ENCODE results near the gene DPY19L2.
"Not testable (repeated sequence)": the region's sequence is repeated elsewhere in the genome, so short reads cannot be mapped to it uniquely, and the experiment has no call there.

The DPY19L2 gene

GRCh38 chr12:63545298-63545916 is 122.9 kb downstream of the DPY19L2 start:
- H3K27ac ChIP-seq (ENCODE audit: low read depth, low read length); H3K4me1 ChIP-seq (ENCODE audit: control insufficient read depth in 5 of 5, insufficient read depth in 5 of 5, low read length in 5 of 5); H3K9ac ChIP-seq (ENCODE audit: low read length in 5 of 5); H3K4me3 ChIP-seq (ENCODE audit: low read depth in 1 of 5, low read length in 5 of 5); H3K9me3 ChIP-seq (ENCODE audit: control insufficient read depth in 5 of 5, low read length in 5 of 5); H3K27me3 ChIP-seq (ENCODE audit: control insufficient read depth in 5 of 5, insufficient read depth in 4 of 5, low read length in 5 of 5); H3K36me3 ChIP-seq (ENCODE audit: control insufficient read depth in 5 of 5, insufficient read depth in 5 of 5, low read length in 5 of 5): not testable (repeated sequence)

- H3K27me3 ChIP-seq (ENCODE audit: control insufficient read depth in 5 of 5, insufficient read depth in 4 of 5, low read length in 5 of 5); H3K4me1 ChIP-seq (ENCODE audit: control insufficient read depth in 5 of 5, insufficient read depth in 5 of 5, low read length in 5 of 5); H3K9ac ChIP-seq (ENCODE audit: low read length in 5 of 5); H3K9me3 ChIP-seq (ENCODE audit: control insufficient read depth in 5 of 5, low read length in 5 of 5); H3K36me3 ChIP-seq (ENCODE audit: control insufficient read depth in 5 of 5, insufficient read depth in 5 of 5, low read length in 5 of 5); H3K27ac ChIP-seq (ENCODE audit: low read depth, low read length); H3K4me3 ChIP-seq (ENCODE audit: low read depth in 1 of 5, low read length in 5 of 5): not testable (repeated sequence)
Measured at GRCh38 chr12:63538656-63539055, 129.6 kb downstream of the DPY19L2 start.

GRCh38 chr12:63537838-63538237 is 130.5 kb downstream of the DPY19L2 start:
- not testable (repeated sequence) for H3K9ac ChIP-seq (ENCODE audit: low read length in 5 of 5); H3K4me1 ChIP-seq (ENCODE audit: control insufficient read depth in 5 of 5, insufficient read depth in 5 of 5, low read length in 5 of 5); H3K4me3 ChIP-seq (ENCODE audit: low read depth in 1 of 5, low read length in 5 of 5); H3K9me3 ChIP-seq (ENCODE audit: control insufficient read depth in 5 of 5, low read length in 5 of 5); H3K27me3 ChIP-seq (ENCODE audit: control insufficient read depth in 5 of 5, insufficient read depth in 4 of 5, low read length in 5 of 5); H3K27ac ChIP-seq (ENCODE audit: low read depth, low read length); H3K36me3 ChIP-seq (ENCODE audit: control insufficient read depth in 5 of 5, insufficient read depth in 5 of 5, low read length in 5 of 5)

- H3K9ac ChIP-seq (ENCODE audit: low read length in 5 of 5); H3K4me1 ChIP-seq (ENCODE audit: control insufficient read depth in 5 of 5, insufficient read depth in 5 of 5, low read length in 5 of 5); H3K9me3 ChIP-seq (ENCODE audit: control insufficient read depth in 5 of 5, low read length in 5 of 5); H3K27me3 ChIP-seq (ENCODE audit: control insufficient read depth in 5 of 5, insufficient read depth in 4 of 5, low read length in 5 of 5); H3K27ac ChIP-seq (ENCODE audit: low read depth, low read length); H3K4me3 ChIP-seq (ENCODE audit: low read depth in 1 of 5, low read length in 5 of 5); H3K36me3 ChIP-seq (ENCODE audit: control insufficient read depth in 5 of 5, insufficient read depth in 5 of 5, low read length in 5 of 5): not testable (repeated sequence)
Measured at GRCh38 chr12:63529641-63530040, 138.7 kb downstream of the DPY19L2 start.

GRCh38 chr12:63525831-63526230 is 142.5 kb downstream of the DPY19L2 start:
- Histone ChIP-seq H3K9ac (ENCODE audit: low read length in 5 of 5) (no peak overlapping the region), H3K36me3 (ENCODE audit: control insufficient read depth in 5 of 5, insufficient read depth in 5 of 5, low read length in 5 of 5) (no peaks in the 10 kb centered on the region), H3K27me3 (ENCODE audit: control insufficient read depth in 5 of 5, insufficient read depth in 4 of 5, low read length in 5 of 5) (no peaks in the 10 kb centered on the region), H3K4me3 (ENCODE audit: low read depth in 1 of 5, low read length in 5 of 5) (no peak overlapping the region), H3K9me3 (ENCODE audit: control insufficient read depth in 5 of 5, low read length in 5 of 5) (no peaks in the 10 kb centered on the region), H3K4me1 (ENCODE audit: control insufficient read depth in 5 of 5, insufficient read depth in 5 of 5, low read length in 5 of 5) (no peaks in the 10 kb centered on the region), H3K27ac (ENCODE audit: low read depth, low read length) (no peak overlapping the region)

GRCh38 chr12:63521706-63522105 is 146.6 kb downstream of the DPY19L2 start:
- H3K9ac ChIP-seq (ENCODE audit: low read length in 5 of 5): no peak overlapping the region
- H3K4me1 ChIP-seq (ENCODE audit: control insufficient read depth in 5 of 5, insufficient read depth in 5 of 5, low read length in 5 of 5): no peaks in the 10 kb centered on the region
- no peaks in the 10 kb centered on the region for H3K27me3 ChIP-seq (ENCODE audit: control insufficient read depth in 5 of 5, insufficient read depth in 4 of 5, low read length in 5 of 5)
- H3K36me3 ChIP-seq (ENCODE audit: control insufficient read depth in 5 of 5, insufficient read depth in 5 of 5, low read length in 5 of 5): no peaks in the 10 kb centered on the region
- H3K4me3 ChIP-seq (ENCODE audit: low read depth in 1 of 5, low read length in 5 of 5): no peak overlapping the region
- H3K9me3 ChIP-seq (ENCODE audit: control insufficient read depth in 5 of 5, low read length in 5 of 5): no peaks in the 10 kb centered on the region
- no peak overlapping the region for H3K27ac ChIP-seq (ENCODE audit: low read depth, low read length)

Measured in subcutaneous abdominal adipose tissue (tissue), 5 donors.